Measurements from ENCODE around the gene CFAP61.

DNA sequence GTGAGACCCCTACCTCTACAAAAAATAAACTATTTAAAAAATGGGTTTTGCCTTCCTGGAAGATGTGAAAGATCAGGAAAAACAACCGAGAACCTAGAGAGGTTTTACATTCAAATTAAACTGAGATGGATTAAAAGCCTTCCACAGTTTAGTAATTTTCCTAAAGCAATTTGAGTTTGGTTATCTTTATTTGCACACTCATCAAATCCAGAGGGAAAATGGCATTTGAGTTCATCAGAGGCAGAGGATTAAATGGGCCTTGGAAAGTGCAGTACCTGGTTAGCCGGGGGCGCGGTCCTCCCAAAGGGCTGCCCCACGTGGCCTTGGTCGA lies 158.6 kb downstream of the CFAP61 start:
- no peak for TF ChIP-seq EZH2 (IDR thresholded peaks at IDR 0.05; ENCODE audit: low read length, unreplicated experiment)
- TF ChIP-seq, protein P1, sequence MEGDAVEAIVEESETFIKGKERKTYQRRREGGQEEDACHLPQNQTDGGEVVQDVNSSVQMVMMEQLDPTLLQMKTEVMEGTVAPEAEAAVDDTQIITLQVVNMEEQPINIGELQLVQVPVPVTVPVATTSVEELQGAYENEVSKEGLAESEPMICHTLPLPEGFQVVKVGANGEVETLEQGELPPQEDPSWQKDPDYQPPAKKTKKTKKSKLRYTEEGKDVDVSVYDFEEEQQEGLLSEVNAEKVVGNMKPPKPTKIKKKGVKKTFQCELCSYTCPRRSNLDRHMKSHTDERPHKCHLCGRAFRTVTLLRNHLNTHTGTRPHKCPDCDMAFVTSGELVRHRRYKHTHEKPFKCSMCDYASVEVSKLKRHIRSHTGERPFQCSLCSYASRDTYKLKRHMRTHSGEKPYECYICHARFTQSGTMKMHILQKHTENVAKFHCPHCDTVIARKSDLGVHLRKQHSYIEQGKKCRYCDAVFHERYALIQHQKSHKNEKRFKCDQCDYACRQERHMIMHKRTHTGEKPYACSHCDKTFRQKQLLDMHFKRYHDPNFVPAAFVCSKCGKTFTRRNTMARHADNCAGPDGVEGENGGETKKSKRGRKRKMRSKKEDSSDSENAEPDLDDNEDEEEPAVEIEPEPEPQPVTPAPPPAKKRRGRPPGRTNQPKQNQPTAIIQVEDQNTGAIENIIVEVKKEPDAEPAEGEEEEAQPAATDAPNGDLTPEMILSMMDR (conservative IDR thresholded peaks at IDR 0.05; ENCODE audit: low read depth, low read length) = no peak
